NCI-H345 (cell line): ENCODE measurements around the gene ERICH6.

Source experiments
- DNase-seq: peaks from one replicate; lab custom pipeline; 2025; lab: John Stamatoyannopoulos, UW

The ERICH6 gene

DNA sequence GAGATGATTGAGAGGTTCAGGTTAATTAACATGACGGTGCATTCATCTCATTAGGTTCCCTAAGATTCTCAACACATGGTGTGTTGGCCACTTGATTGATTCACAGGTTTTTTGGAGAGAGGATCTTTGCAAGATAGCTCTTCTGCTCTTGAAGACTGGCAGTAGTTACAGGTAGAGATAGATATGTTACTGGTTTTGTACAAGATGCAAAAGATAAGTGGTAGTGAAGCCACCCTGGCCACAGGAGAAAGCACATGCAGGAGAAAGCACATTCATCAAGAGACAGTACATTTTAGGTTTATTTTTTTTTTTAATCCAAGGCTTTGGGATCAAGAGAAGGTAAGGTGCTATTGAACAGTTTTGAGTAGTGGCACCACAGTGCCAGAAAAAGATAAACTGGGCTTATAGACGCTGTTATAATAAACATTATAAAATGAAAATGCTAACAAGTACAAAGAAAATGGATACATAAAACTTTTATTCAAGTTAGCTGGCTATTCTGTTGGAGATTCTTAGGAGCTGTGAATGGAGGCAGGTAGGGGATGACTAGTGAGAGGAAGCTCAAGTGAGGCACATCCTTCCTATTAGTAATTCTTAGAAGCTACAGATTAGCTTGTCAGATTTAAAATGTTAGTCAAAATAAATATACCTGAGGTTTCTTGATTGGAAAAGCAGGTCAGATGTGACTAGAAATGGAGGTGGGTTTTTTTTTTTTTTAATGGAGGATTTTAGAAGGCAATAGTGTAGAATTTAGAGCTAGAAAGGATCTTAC, 89.8 kb downstream of the ERICH6 start:
- no peak for DNase-seq

DNA sequence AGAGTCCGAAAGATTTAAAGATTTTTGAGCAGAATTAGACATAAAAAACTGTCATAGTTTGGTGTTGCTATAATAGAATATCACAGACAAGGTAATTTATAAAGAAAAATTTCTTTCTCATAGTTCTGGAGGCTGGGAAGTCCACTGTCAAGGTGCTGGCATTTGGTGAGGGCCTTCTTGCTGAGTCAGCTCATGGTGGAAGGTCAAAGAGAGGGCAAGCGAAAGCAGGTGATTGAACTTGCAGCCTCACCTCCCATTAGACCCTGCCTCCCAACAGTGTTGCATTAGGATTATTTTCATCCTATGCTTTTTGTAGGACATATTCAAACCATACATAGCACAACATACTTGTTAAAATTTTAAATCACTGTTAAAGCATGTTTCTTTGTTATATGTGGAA, 90.7 kb downstream of the ERICH6 start:
- no peak for DNase-seq

DNA sequence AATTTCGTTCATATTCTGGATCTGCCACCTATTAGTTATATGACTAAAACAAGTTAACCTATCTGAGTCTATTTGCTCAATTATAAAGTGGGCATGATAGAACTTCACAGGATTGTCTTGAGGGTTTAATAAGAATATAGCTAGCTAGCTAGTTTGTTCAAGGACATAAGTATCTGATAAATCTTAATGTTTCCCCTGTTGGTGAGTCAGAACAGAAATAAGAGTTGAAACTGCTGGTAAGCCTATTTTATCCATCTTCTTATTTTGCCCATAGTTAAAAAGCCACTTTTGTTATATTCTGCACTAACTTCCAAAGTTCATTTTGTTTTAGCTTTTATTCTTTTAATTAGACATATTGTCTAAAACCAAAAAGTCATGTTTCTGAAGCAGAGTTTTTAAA, 91.2 kb downstream of the ERICH6 start:
- DNase-seq: no peak

DNA sequence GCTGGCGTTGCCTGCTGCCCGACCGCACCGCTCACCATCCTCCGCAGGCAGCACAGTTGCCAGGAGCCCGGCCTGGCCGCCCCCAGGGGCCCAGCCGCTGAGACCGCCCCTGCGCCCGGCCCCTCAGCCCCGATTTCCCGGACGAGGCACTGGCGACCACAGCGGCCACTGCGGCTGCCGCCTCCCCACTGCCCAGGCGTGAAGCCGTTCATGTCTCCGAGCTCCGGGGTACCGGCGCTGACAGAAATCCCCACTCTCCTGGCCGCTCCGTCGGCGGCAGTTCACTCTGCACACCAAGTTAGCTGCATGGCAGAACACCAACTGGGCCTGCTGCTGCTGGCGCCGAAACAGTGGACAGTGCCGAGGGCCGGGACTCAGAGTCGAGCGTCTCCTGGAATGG, 92.1 kb downstream of the ERICH6 start:
- no peak for DNase-seq

DNA sequence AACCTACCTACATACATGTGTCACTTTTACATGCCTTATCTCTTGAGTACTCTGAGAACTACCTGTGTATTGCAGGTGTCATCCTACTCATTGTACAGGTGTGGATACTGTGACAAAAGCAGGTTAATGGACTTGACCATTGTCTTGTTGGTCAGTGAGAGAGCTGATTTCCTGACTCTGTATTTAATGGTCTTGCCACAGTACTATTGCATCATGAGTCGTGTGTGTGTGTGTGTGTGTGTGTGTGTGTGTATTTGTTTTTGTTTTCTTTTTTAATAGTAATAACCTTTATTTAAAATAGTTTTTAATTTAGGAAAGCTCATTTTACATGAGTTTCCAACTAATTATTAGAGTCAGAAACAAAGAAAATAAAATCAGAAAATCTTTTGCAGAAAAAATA, 92.9 kb downstream of the ERICH6 start:
- DNase-seq: no peak

DNA sequence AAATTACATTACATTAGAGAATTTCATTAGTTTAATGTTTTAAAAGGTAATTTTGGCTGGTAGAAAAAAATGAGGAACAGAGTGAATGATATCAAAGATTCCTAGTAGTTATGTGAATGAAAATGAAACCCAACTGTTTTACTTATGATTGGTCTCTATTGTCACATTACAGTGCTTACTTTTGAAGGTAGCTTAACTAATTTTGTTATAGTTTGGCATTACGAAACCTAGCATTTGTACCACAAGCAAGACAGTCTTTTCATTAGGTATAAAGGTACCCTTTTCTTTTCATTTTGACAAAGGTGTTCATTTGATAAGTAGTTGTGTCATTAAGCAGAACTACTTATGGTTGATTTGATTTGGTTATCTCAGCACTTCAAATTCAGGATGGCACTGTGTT, 93.7 kb downstream of the ERICH6 start:
- DNase-seq: no peak
